Neural progenitor cell (in vitro differentiated cells): ENCODE measurements around the gene TAPT1.

Source experiments
- CTCF ChIP-seq: fragments of 200-600 bp; sonication (generic); IDR thresholded peaks from 2 replicates; pipeline ENCODE4 v1.5.1; 2017; ENCODE audit warnings: antibody characterized with exemption, mild to moderate bottlenecking
- EZH2 ChIP-seq: fragments of 200-600 bp; sonication (generic); IDR thresholded peaks from 2 replicates; pipeline ENCODE4 v1.6.1; 2017; ENCODE audit warnings: antibody characterized with exemption, mild to moderate bottlenecking, moderate library complexity
- EZH2phosphoT487 ChIP-seq: fragments of 200-600 bp; sonication (generic); IDR thresholded peaks from 2 replicates; pipeline ENCODE4 v1.6.1; 2017; ENCODE audit warnings: antibody characterized with exemption

- TF ChIP-seq CTCF = no peak
- no peak for TF ChIP-seq EZH2
- no peak for TF ChIP-seq EZH2phosphoT487
These were observed 114.7 kb downstream of the TAPT1 start for GRCh38 chr4:16111533-16111932.
